Measurements from ENCODE around the gene CHST9. TPM values are rescaled to one million over a fixed set of nuclear protein-coding genes. Genes with fewer than 3 reads are reported as not detected.
"Not testable (repeated sequence)": the region's sequence is repeated elsewhere in the genome, so short reads cannot be mapped to it uniquely, and the experiment has no call there.

CHST9 gene
- total RNA-seq, 1 donor from 2014 or later, result not detected

GRCh38 chr18:26943906-26944305 is 241.2 kb downstream of the CHST9 start:
- H3K9me3 Mint-ChIP-seq, result no peaks in the 10 kb centered on the region
- H3K36me3 Mint-ChIP-seq (ENCODE audit: low read depth), result no peaks in the 10 kb centered on the region
- DNase-seq, result no peak
- H3K27me3 Mint-ChIP-seq, result no peaks in the 10 kb centered on the region
- H3K4me3 Mint-ChIP-seq, result no peak overlapping the region
- no peaks in the 10 kb centered on the region for H3K4me1 Mint-ChIP-seq
- intact Hi-C loops (cut with micrococcal nuclease), result no loop called here
- H3K27ac Mint-ChIP-seq, result no peak overlapping the region

- Mint-ChIP-seq H3K4me1 (no peaks in the 10 kb centered on the region), H3K36me3 (ENCODE audit: low read depth) (no peaks in the 10 kb centered on the region), H3K4me3 (no peak overlapping the region), H3K9me3 (no peaks in the 10 kb centered on the region), H3K27ac (no peak overlapping the region), H3K27me3 (no peaks in the 10 kb centered on the region)
- no peak for DNase-seq
- intact Hi-C loops (cut with micrococcal nuclease), result no loop called here
These were observed 243.5 kb downstream of the CHST9 start for GRCh38 chr18:26941584-26941983.

- Mint-ChIP-seq H3K27ac (no peak overlapping the region), H3K4me3 (no peak overlapping the region), H3K9me3 (no peaks in the 10 kb centered on the region), H3K4me1 (no peaks in the 10 kb centered on the region), H3K27me3 (no peaks in the 10 kb centered on the region), H3K36me3 (ENCODE audit: low read depth) (no peaks in the 10 kb centered on the region)
- intact Hi-C loops (cut with micrococcal nuclease), result no loop called here
- no peak for DNase-seq
These were observed 244.2 kb downstream of the CHST9 start for GRCh38 chr18:26940744-26941398.

- Mint-ChIP-seq H3K4me3 (no peak overlapping the region), H3K4me1 (no peaks in the 10 kb centered on the region), H3K27me3 (no peaks in the 10 kb centered on the region), H3K36me3 (ENCODE audit: low read depth) (no peaks in the 10 kb centered on the region), H3K27ac (no peak overlapping the region), H3K9me3 (peaks cover 6% of the 10 kb centered on the region)
- DNase-seq, result no peak
- intact Hi-C loops (cut with micrococcal nuclease), result no loop called here
These were observed 253.4 kb downstream of the CHST9 start for GRCh38 chr18:26931659-26932058.

- no peak overlapping the region for H3K27ac Mint-ChIP-seq
- no peaks in the 10 kb centered on the region for H3K36me3 Mint-ChIP-seq (ENCODE audit: low read depth)
- H3K27me3 Mint-ChIP-seq, result no peaks in the 10 kb centered on the region
- no peak overlapping the region for H3K4me3 Mint-ChIP-seq
- no peaks in the 10 kb centered on the region for H3K4me1 Mint-ChIP-seq
- intact Hi-C loops (cut with micrococcal nuclease), result no loop called here
- peaks cover 6% of the 10 kb centered on the region for H3K9me3 Mint-ChIP-seq
- DNase-seq, result no peak
These were observed 254.5 kb downstream of the CHST9 start for GRCh38 chr18:26930630-26931029.

- no peaks in the 10 kb centered on the region for H3K27me3 Mint-ChIP-seq
- no peak for DNase-seq
- H3K36me3 Mint-ChIP-seq (ENCODE audit: low read depth), result no peaks in the 10 kb centered on the region
- H3K27ac Mint-ChIP-seq, result no peak overlapping the region
- H3K9me3 Mint-ChIP-seq, result peaks cover 4% of the 10 kb centered on the region
- no peak overlapping the region for H3K4me3 Mint-ChIP-seq
- H3K4me1 Mint-ChIP-seq, result no peaks in the 10 kb centered on the region
- intact Hi-C loops (cut with micrococcal nuclease), result no loop called here
These were observed 256.3 kb downstream of the CHST9 start for GRCh38 chr18:26928670-26929313.

GRCh38 chr18:26927822-26928221 is 257.3 kb downstream of the CHST9 start:
- DNase-seq; H3K4me1 Mint-ChIP-seq; H3K9me3 Mint-ChIP-seq; H3K27ac Mint-ChIP-seq; H3K36me3 Mint-ChIP-seq (ENCODE audit: low read depth); H3K27me3 Mint-ChIP-seq; intact Hi-C loops (cut with micrococcal nuclease); H3K4me3 Mint-ChIP-seq: not testable (repeated sequence)

- H3K27ac Mint-ChIP-seq, result no peak overlapping the region
- no peaks in the 10 kb centered on the region for H3K4me1 Mint-ChIP-seq
- H3K9me3 Mint-ChIP-seq, result no peaks in the 10 kb centered on the region
- DNase-seq, result no peak
- no peaks in the 10 kb centered on the region for H3K36me3 Mint-ChIP-seq (ENCODE audit: low read depth)
- intact Hi-C loops (cut with micrococcal nuclease), result no loop called here
- no peak overlapping the region for H3K4me3 Mint-ChIP-seq
- no peaks in the 10 kb centered on the region for H3K27me3 Mint-ChIP-seq
These were observed 258.9 kb downstream of the CHST9 start for GRCh38 chr18:26926066-26926675.

GRCh38 chr18:26925313-26925712 is 259.8 kb downstream of the CHST9 start:
- Mint-ChIP-seq H3K4me3 (no peak overlapping the region), H3K27ac (no peak overlapping the region), H3K4me1 (no peaks in the 10 kb centered on the region), H3K36me3 (ENCODE audit: low read depth) (no peaks in the 10 kb centered on the region), H3K9me3 (no peaks in the 10 kb centered on the region), H3K27me3 (no peaks in the 10 kb centered on the region)
- intact Hi-C loops (cut with micrococcal nuclease), result no loop called here
- no peak for DNase-seq

- H3K4me1 Mint-ChIP-seq, result no peaks in the 10 kb centered on the region
- no peak overlapping the region for H3K27ac Mint-ChIP-seq
- no peaks in the 10 kb centered on the region for H3K27me3 Mint-ChIP-seq
- intact Hi-C loops (cut with micrococcal nuclease), result no loop called here
- no peak overlapping the region for H3K4me3 Mint-ChIP-seq
- no peaks in the 10 kb centered on the region for H3K36me3 Mint-ChIP-seq (ENCODE audit: low read depth)
- DNase-seq, result no peak
- H3K9me3 Mint-ChIP-seq, result peaks cover 4% of the 10 kb centered on the region
These were observed 262.8 kb downstream of the CHST9 start for GRCh38 chr18:26922313-26922712.

- Mint-ChIP-seq H3K4me3 (no peak overlapping the region), H3K4me1 (no peaks in the 10 kb centered on the region), H3K27me3 (no peaks in the 10 kb centered on the region), H3K9me3 (peaks cover 4% of the 10 kb centered on the region), H3K27ac (no peak overlapping the region), H3K36me3 (ENCODE audit: low read depth) (no peaks in the 10 kb centered on the region)
- DNase-seq, result no peak
- intact Hi-C loops (cut with micrococcal nuclease), result no loop called here
These were observed 264.5 kb downstream of the CHST9 start for GRCh38 chr18:26920644-26921043.

- intact Hi-C loops (cut with micrococcal nuclease), result no loop called here
- no peak overlapping the region for H3K27ac Mint-ChIP-seq
These were observed 265.5 kb downstream of the CHST9 start for GRCh38 chr18:26919627-26920026.

GRCh38 chr18:26919201-26919600 is 265.9 kb downstream of the CHST9 start:
- Mint-ChIP-seq H3K27ac (no peak overlapping the region), H3K9me3 (peaks cover 4% of the 10 kb centered on the region)
- intact Hi-C loops (cut with micrococcal nuclease), result no loop called here

More at GRCh38 chr18:26919627-26920026, 265.5 kb downstream of the CHST9 start:
- Mint-ChIP-seq H3K36me3 (ENCODE audit: low read depth) (no peaks in the 10 kb centered on the region), H3K9me3 (peaks cover 4% of the 10 kb centered on the region), H3K4me1 (no peaks in the 10 kb centered on the region), H3K27me3 (no peaks in the 10 kb centered on the region), H3K4me3 (no peak overlapping the region)
- no peak for DNase-seq

GRCh38 chr18:26911840-26912239 is 273.3 kb downstream of the CHST9 start:
- H3K9me3 Mint-ChIP-seq, result no peaks in the 10 kb centered on the region
- H3K4me3 Mint-ChIP-seq, result no peak overlapping the region
- no peak overlapping the region for H3K27ac Mint-ChIP-seq
- DNase-seq, result no peak
- H3K36me3 Mint-ChIP-seq (ENCODE audit: low read depth), result no peaks in the 10 kb centered on the region
- no peaks in the 10 kb centered on the region for H3K27me3 Mint-ChIP-seq
- no peaks in the 10 kb centered on the region for H3K4me1 Mint-ChIP-seq
- intact Hi-C loops (cut with micrococcal nuclease), result no loop called here

More at GRCh38 chr18:26919201-26919600, 265.9 kb downstream of the CHST9 start:
- Mint-ChIP-seq H3K4me1 (no peaks in the 10 kb centered on the region), H3K27me3 (no peaks in the 10 kb centered on the region), H3K4me3 (no peak overlapping the region), H3K36me3 (ENCODE audit: low read depth) (no peaks in the 10 kb centered on the region)
- no peak for DNase-seq
